ENCODE data around the gene LIN52.

The LIN52 gene

DNA sequence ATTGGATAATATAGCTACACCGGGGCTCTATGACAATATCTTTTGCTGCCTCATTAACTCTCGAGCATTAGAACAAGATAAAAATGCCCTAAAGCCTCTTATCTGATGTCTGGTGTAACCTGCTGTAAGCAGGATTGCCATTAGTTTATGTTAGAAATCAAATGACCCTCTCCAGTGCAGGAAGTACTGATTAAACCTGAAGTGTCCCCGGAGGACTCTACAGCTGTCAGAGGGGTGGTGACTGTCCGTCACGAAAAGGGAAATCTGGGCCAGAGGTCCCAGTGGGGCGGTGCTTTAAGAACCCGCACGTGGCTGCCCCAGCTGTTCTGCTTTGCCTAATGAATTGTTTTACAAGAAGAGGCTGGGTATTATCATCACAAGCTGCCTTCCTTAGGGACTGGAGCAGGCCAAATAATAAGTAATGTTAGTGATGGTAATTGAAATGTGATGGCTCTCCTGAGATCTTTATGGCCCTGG, 55.7 kb downstream of the LIN52 start:
- H3K27ac ChIP-seq = peak overlapping the region; percentile 27
- TF ChIP-seq, protein P1, sequence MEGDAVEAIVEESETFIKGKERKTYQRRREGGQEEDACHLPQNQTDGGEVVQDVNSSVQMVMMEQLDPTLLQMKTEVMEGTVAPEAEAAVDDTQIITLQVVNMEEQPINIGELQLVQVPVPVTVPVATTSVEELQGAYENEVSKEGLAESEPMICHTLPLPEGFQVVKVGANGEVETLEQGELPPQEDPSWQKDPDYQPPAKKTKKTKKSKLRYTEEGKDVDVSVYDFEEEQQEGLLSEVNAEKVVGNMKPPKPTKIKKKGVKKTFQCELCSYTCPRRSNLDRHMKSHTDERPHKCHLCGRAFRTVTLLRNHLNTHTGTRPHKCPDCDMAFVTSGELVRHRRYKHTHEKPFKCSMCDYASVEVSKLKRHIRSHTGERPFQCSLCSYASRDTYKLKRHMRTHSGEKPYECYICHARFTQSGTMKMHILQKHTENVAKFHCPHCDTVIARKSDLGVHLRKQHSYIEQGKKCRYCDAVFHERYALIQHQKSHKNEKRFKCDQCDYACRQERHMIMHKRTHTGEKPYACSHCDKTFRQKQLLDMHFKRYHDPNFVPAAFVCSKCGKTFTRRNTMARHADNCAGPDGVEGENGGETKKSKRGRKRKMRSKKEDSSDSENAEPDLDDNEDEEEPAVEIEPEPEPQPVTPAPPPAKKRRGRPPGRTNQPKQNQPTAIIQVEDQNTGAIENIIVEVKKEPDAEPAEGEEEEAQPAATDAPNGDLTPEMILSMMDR (conservative IDR thresholded peaks at IDR 0.05) = no peak

DNA sequence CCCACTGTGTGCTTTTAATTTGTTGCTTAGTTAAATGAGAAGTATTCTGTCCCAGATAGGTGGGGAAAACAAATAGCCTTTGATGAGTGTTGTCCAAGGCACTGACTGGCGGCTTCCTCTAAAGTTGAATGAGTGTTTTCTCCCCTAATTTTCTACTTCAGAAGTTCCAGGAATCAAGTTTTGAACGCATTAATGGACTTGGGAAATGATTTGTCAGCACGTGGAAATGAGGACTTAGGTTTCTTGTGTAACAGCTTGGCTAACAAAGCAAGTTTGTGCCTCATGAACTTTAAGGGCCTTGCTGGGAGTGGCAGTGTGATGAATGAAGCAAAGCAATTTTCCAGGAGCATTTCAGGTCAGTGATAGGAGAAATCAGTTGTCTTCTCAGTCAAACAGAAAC, 56.9 kb downstream of the LIN52 start:
- H3K27ac ChIP-seq = no peak overlapping the region
- TF ChIP-seq, protein P1 (conservative IDR thresholded peaks at IDR 0.05) = no peak

DNA sequence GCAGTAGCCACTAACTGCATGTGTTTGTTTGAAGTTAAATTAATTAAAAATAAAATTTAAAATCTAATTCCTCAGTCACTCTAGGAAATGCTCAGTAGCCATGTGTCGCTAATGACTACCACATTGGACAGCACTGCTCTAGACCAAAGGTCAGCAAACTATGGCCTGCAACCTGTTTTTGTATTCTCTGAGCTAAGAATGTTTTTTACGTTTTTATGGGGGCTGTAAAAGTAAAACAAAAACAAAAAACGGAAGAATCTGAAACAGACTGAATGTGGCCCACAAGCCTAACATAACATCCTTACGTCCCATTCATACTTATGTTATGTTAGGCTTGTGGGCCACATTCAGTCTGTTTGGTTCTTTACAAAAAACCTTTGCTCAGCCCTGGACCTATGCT, 57.8 kb downstream of the LIN52 start:
- no peak overlapping the region for H3K27ac ChIP-seq
- TF ChIP-seq, protein P1 (conservative IDR thresholded peaks at IDR 0.05) = no peak

DNA sequence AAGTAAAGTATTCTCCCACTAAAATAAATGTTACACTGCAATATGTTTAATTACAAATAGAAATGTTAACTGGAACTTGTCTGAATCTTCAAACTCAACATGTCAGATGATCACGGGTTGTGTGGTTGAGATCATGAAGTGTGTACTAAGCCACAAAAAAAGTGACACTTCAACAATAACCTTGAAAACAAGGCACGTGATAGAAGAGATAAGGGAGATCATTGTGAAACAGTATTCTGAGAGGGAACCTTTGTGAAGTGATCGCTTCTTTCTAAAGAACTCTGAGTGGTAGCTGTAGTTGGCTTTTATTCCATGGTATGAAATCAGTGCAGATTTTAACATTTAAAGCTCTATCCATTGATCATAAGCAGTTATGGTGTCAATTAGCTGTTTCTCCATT, 60.0 kb downstream of the LIN52 start:
- H3K27ac ChIP-seq = no peak overlapping the region
- TF ChIP-seq, protein P1 (conservative IDR thresholded peaks at IDR 0.05) = no peak

DNA sequence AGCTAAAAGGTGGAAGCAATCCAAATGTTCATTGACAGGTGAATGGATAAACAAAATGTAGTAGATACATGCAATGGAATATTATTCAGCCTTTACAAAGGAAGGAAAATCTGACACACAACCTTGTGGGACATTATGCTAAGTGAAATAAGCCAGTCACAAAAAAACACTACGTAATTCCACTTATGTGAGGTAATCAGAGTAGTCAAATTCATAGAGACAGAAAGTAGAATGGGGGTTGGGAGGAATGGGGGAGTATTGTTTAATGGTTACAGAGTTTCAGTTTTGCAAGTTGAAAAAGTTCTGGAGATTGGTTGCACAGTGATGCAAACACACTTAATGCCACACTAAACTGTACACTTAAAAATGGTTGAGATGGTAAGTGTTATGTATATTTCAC, 62.8 kb downstream of the LIN52 start:
- no peak overlapping the region for H3K27ac ChIP-seq
- TF ChIP-seq, protein P1 (conservative IDR thresholded peaks at IDR 0.05) = no peak

DNA sequence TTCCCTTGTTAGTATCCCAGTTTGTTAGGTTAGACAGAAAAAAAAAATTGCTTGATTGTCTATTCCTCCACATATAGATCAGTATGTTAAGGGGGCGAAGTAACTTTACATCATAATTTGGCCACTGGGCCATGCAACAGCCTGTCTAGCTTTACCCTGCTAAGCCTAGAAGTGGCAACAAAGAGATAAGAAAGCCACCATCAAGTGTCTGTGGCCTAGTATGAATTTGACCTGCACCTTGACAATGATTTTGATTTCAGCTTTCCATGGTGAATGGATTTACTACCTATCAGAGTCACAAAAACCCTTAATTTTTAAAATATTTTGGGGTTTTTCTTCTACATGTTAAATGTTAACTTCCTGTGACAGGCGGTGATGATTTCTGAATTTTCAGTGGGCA, 63.9 kb downstream of the LIN52 start:
- H3K27ac ChIP-seq = no peak overlapping the region
- TF ChIP-seq, protein P1 (conservative IDR thresholded peaks at IDR 0.05) = no peak

DNA sequence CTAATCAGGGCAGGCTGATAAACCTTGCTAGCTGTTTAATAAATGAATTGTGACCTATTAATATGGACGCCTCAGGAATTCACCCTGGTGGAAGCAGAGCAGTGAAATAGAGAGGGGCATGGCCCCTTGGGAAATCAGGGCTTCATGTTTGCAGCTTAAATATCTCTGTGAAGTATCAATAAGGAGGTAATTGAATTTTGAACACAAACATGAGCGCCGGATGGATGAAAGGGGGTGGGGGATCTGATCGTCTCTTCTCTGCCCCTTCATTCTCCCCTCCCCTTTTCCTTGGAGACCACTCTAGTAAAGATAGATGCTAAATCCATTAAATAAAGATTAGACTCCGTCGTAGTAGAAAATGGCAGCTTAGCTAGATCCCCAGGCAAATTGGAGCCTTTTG, 70.5 kb downstream of the LIN52 start:
- no peak overlapping the region for H3K27ac ChIP-seq
- TF ChIP-seq, protein P1 (conservative IDR thresholded peaks at IDR 0.05) = no peak

DNA sequence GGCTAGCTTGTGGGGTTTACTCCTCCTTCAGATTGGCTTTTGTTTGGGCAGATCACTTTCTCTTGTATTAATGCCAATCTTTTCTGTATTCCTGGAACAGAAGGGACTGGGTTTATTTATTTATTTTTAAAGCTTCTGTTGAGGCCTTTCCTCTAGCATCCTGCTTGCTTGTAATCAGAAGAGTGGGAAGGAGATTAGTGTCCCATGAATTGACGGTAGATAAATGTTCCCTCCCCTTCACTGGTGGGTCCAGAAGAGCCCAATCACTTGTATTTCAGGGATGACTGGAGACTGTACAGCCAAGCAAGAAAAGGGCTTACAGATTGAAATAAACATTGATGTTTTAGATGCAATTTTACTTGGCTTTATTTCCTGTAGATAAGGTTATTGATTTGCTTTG, 71.0 kb downstream of the LIN52 start:
- H3K27ac ChIP-seq = no peak overlapping the region
- TF ChIP-seq, protein P1 (conservative IDR thresholded peaks at IDR 0.05) = no peak

All from VCaP (cell line).